Measurements from ENCODE around the gene IL10RA. TPM values are rescaled to one million over a fixed set of nuclear protein-coding genes. Genes with fewer than 3 reads are reported as not detected.

Gene IL10RA
- total RNA-seq, 1 experiment from 2014 or later = 0.41 TPM

GRCh38 chr11:117966908-117967307 is 19.3 kb upstream of the IL10RA start:
- no peak overlapping the region for H3K27ac ChIP-seq (ENCODE audit: low read length)
- intact Hi-C loops (cut with micrococcal nuclease; ENCODE audit: unreplicated experiment) = no loop called here
- BruUV-seq (replicated peaks) = no TSS peak
- DNase-seq (ENCODE audit: low read depth, low spot score) (no peak), ATAC-seq (no peak; the same call in 1 of the 2 replicates)
- ChIA-PET POLR2A (no interaction called here), CTCF (no interaction called here)
- no peaks in the 10 kb centered on the region for H3K9me3 ChIP-seq (ENCODE audit: control insufficient read depth, insufficient read depth, low read depth, low read length)
- H3K27me3 ChIP-seq (ENCODE audit: control insufficient read depth, insufficient read depth, low read length) = 0 out of 2 replicates have a peak, but pooled peaks cover 2% of the 10 kb centered on the region
- no peaks in the 10 kb centered on the region for H3K36me3 ChIP-seq (ENCODE audit: control insufficient read depth, insufficient read depth, low read length)
- no peak for TF ChIP-seq SIN3A (IDR thresholded peaks at IDR 0.05; ENCODE audit: borderline replicate concordance, insufficient read depth, low read depth, low read length)
- TF ChIP-seq TCF7L2 (IDR thresholded peaks at IDR 0.05; ENCODE audit: low read depth, low read length) = no peak
- in situ Hi-C loops (cut with HindIII; ENCODE audit: low pct_unique_long_range_greater_than_20kb, low sequenced_read_pairs) = no loop called here
- no peak overlapping the region for H3K4me3 ChIP-seq (ENCODE audit: low read depth in 2 of 2, low read length in 2 of 2)
- no peaks in the 10 kb centered on the region for H3K4me1 ChIP-seq (ENCODE audit: control insufficient read depth, insufficient read depth, low read length)

GRCh38 chr11:117969160-117969991 is 16.8 kb upstream of the IL10RA start:
- ATAC-seq (no peak), DNase-seq (ENCODE audit: low read depth, low spot score) (no peak)
- H3K4me1 ChIP-seq (ENCODE audit: control insufficient read depth, insufficient read depth, low read length) = peaks cover 8% of the 10 kb centered on the region; the same call in 1 of the 2 replicates
- POLR2A ChIA-PET = no interaction called here
- H3K36me3 ChIP-seq (ENCODE audit: control insufficient read depth, insufficient read depth, low read length) = no peaks in the 10 kb centered on the region
- CTCF ChIA-PET = no interaction called here
- in situ Hi-C loops (cut with HindIII; ENCODE audit: low pct_unique_long_range_greater_than_20kb, low sequenced_read_pairs) (no loop called here), intact Hi-C loops (cut with micrococcal nuclease; ENCODE audit: unreplicated experiment) (no loop called here)
- H3K4me3 ChIP-seq (ENCODE audit: low read depth in 2 of 2, low read length in 2 of 2) = no peak overlapping the region
- BruUV-seq (replicated peaks) = no TSS peak
- no peak overlapping the region for H3K27ac ChIP-seq (ENCODE audit: low read length)
- peaks cover 2% of the 10 kb centered on the region; the same call in 1 of the 2 replicates for H3K27me3 ChIP-seq (ENCODE audit: control insufficient read depth, insufficient read depth, low read length)
- TF ChIP-seq SIN3A (IDR thresholded peaks at IDR 0.05; ENCODE audit: borderline replicate concordance, insufficient read depth, low read depth, low read length) (no peak), CTCF (IDR thresholded peaks at IDR 0.05) (no peak), POLR2AphosphoS5 (IDR thresholded peaks at IDR 0.05; ENCODE audit: low read depth, low read length) (no peak)
- TF ChIP-seq, protein P1, sequence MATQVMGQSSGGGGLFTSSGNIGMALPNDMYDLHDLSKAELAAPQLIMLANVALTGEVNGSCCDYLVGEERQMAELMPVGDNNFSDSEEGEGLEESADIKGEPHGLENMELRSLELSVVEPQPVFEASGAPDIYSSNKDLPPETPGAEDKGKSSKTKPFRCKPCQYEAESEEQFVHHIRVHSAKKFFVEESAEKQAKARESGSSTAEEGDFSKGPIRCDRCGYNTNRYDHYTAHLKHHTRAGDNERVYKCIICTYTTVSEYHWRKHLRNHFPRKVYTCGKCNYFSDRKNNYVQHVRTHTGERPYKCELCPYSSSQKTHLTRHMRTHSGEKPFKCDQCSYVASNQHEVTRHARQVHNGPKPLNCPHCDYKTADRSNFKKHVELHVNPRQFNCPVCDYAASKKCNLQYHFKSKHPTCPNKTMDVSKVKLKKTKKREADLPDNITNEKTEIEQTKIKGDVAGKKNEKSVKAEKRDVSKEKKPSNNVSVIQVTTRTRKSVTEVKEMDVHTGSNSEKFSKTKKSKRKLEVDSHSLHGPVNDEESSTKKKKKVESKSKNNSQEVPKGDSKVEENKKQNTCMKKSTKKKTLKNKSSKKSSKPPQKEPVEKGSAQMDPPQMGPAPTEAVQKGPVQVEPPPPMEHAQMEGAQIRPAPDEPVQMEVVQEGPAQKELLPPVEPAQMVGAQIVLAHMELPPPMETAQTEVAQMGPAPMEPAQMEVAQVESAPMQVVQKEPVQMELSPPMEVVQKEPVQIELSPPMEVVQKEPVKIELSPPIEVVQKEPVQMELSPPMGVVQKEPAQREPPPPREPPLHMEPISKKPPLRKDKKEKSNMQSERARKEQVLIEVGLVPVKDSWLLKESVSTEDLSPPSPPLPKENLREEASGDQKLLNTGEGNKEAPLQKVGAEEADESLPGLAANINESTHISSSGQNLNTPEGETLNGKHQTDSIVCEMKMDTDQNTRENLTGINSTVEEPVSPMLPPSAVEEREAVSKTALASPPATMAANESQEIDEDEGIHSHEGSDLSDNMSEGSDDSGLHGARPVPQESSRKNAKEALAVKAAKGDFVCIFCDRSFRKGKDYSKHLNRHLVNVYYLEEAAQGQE (IDR thresholded peaks at IDR 0.05; ENCODE audit: insufficient read depth in 1 of 2, low read depth in 2 of 2, low read length in 1 of 2) = no peak
- H3K9me3 ChIP-seq (ENCODE audit: control insufficient read depth, insufficient read depth, low read depth, low read length) = no peaks in the 10 kb centered on the region

Measured in Panc1 (cell line).